HEK293T (cell line): Measurements from ENCODE around the gene MYCBPAP.

Experiments used
- ARNT ChIP-seq: fragments of 450-650 bp; IDR thresholded peaks from 2 replicates; pipeline ENCODE4 v1.6.1; 2017; ENCODE audit warnings: mild to moderate bottlenecking
- BHLHE40 ChIP-seq: fragments of 450-650 bp; IDR thresholded peaks from 2 replicates; pipeline ENCODE4 v1.6.1; 2016; ENCODE audit warnings: mild to moderate bottlenecking, moderate library complexity, borderline replicate concordance
- CTBP1 ChIP-seq: fragments of 450-650 bp; IDR thresholded peaks from 2 replicates; pipeline ENCODE4 v1.6.1; 2016; ENCODE audit warnings: borderline replicate concordance
- ELF4 ChIP-seq: fragments of 450-650 bp; IDR thresholded peaks from 2 replicates; pipeline ENCODE4 v1.6.1; 2017; ENCODE audit warnings: antibody characterized with exemption
- FOXK2 ChIP-seq: fragments of 450-650 bp; IDR thresholded peaks from 2 replicates; pipeline ENCODE4 v1.6.1; 2016; ENCODE audit warnings: mild to moderate bottlenecking
- FOXM1 ChIP-seq: fragments of 450-650 bp; IDR thresholded peaks from 2 replicates; pipeline ENCODE4 v1.6.1; 2017; ENCODE audit warnings: mild to moderate bottlenecking, borderline replicate concordance
- HDGF ChIP-seq: fragments of 450-650 bp; IDR thresholded peaks from 2 replicates; pipeline ENCODE4 v1.6.1; 2017; ENCODE audit warnings: antibody characterized with exemption, borderline replicate concordance
- L3MBTL2 ChIP-seq: fragments of 450-650 bp; conservative IDR thresholded peaks from 2 replicates; pipeline ENCODE4 v1.6.1; 2016; ENCODE audit warnings: mild to moderate bottlenecking
- LEF1 ChIP-seq: fragments of 450-650 bp; IDR thresholded peaks from 2 replicates; pipeline ENCODE4 v1.6.1; 2017; ENCODE audit warnings: mild to moderate bottlenecking, borderline replicate concordance
- NFRKB ChIP-seq: fragments of 450-650 bp; IDR thresholded peaks from 2 replicates; pipeline ENCODE4 v1.6.1; 2016; ENCODE audit warnings: mild to moderate bottlenecking, moderate library complexity
- SP1 ChIP-seq: fragments of 450-650 bp; IDR thresholded peaks from 2 replicates; pipeline ENCODE4 v1.6.1; 2017
- SUZ12 ChIP-seq: fragments of 450-650 bp; IDR thresholded peaks from 2 replicates; pipeline ENCODE4 v1.6.1; 2016; ENCODE audit warnings: mild to moderate bottlenecking
- TARDBP ChIP-seq: fragments of 450-650 bp; IDR thresholded peaks from 2 replicates; pipeline ENCODE4 v1.6.1; 2016
- ZNF384 ChIP-seq: fragments of 450-650 bp; IDR thresholded peaks from 2 replicates; pipeline ENCODE4 v1.6.1; 2016

DNA sequence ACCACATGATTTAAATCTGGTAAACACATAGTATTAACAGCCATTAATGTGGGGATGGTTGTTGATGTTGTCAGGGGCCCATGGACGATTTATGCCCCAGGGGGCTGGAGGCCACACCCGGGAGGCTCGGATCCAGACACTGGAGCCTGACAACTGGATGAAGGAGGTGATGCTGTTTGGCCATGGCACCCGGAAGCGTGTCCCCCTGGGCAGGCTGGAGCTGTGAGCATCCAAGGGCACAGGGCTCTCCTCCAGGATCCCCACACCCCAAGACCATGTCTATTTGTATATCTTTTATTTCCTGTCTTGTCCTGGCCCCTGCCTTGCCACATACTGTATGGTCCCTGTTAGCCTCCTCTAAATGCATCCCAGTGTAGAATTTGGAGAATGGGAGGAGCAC lies 25.0 kb upstream of the MYCBPAP start:
- TF ChIP-seq ELF4 (no peak), FOXM1 (no peak), NFRKB (no peak), TARDBP (no peak), LEF1 (no peak), L3MBTL2 (no peak), BHLHE40 (no peak), ARNT (no peak), ZNF384 (no peak), FOXK2 (no peak), CTBP1 (no peak), SP1 (no peak), SUZ12 (no peak), HDGF (no peak)
